Common myeloid progenitor, CD34-positive (primary cell): Measurements from ENCODE around the gene DNAI1.

Source experiments
- CTCF ChIA-PET: fragments of 350-600 bp; sonication (Branson Sonifier 250); formaldehyde crosslinking; loops from one replicate; lab custom pipeline; 2021; ENCODE audit warnings: antibody characterized with exemption; lab: Charles Lee
- POLR2A ChIA-PET: fragments of 350-600 bp; sonication (Branson Sonifier 250); formaldehyde crosslinking; loops from one replicate; lab custom pipeline; 2021; ENCODE audit warnings: antibody characterized with exemption; lab: Charles Lee
- DNase-seq, 3 donors: peaks; one replicate each; pipeline versions ENCODE4 v3.0.0 to v3.0.0-alpha.2; 2013
- H3K27ac ChIP-seq, 2 experiments: 1 replicate in 1 of 2; 2 replicates in 1 of 2; pipeline ENCODE4 v1.7.0; 2013; ENCODE audit warnings: inconsistent platforms in 2 of 2, low read length in 2 of 2, mild to moderate bottlenecking in 2 of 2, low read depth in 1 of 2, moderate library complexity in 1 of 2; ENCODE audit not compliant: severe bottlenecking in 2 of 2, insufficient read depth in 1 of 2, poor library complexity in 1 of 2
- H3K27me3 ChIP-seq, 5 experiments: replicated peaks in 2 of 5; 1 replicate in 3 of 5; 2 replicates in 2 of 5; pipeline versions ENCODE4 v1.6.1 to v1.7.0; 2013; ENCODE audit warnings: low read length in 4 of 5, mild to moderate bottlenecking in 2 of 5, moderate library complexity in 2 of 5, inconsistent platforms in 1 of 5; ENCODE audit not compliant: insufficient read depth in 5 of 5, control insufficient read depth in 4 of 5
- H3K36me3 ChIP-seq, 4 experiments: 1 replicate in 2 of 4; 2 replicates in 2 of 4; pipeline versions ENCODE4 v1.6.1 to v1.7.0; 2013; ENCODE audit warnings: low read length in 3 of 4, control low read depth in 1 of 4, mild to moderate bottlenecking in 1 of 4; ENCODE audit not compliant: control insufficient read depth in 4 of 4, insufficient read depth in 4 of 4
- H3K4me1 ChIP-seq, 4 experiments: 1 replicate in 3 of 4; 2 replicates in 1 of 4; pipeline versions ENCODE4 v1.6.1 to v1.7.1; 2013; ENCODE audit warnings: low read length in 3 of 4, mild to moderate bottlenecking in 3 of 4, control low read depth in 1 of 4, inconsistent platforms in 1 of 4, moderate library complexity in 1 of 4; ENCODE audit not compliant: control insufficient read depth in 4 of 4, insufficient read depth in 4 of 4; ENCODE audit errors: control extremely low read depth in 1 of 4
- H3K4me3 ChIP-seq, 7 experiments: 1 replicate in 4 of 7; 2 replicates in 3 of 7; pipeline versions ENCODE4 v1.5.1 to v1.7.0; 2013; ENCODE audit warnings: mild to moderate bottlenecking in 7 of 7, low read length in 6 of 7, moderate library complexity in 6 of 7, inconsistent platforms in 2 of 7, low read depth in 2 of 7, control low read depth in 1 of 7; ENCODE audit not compliant: insufficient read depth in 4 of 7, control insufficient read depth in 1 of 7; ENCODE audit errors: extremely low read depth in 1 of 7
- H3K9me3 ChIP-seq, 5 experiments: 1 replicate in 4 of 5; 2 replicates in 1 of 5; pipeline versions ENCODE4 v1.6.1 to v1.7.1; 2013; ENCODE audit warnings: low read length in 4 of 5, mild to moderate bottlenecking in 2 of 5, inconsistent platforms in 1 of 5, low read depth in 1 of 5, moderate library complexity in 1 of 5; ENCODE audit not compliant: control insufficient read depth in 4 of 5, insufficient read depth in 2 of 5; ENCODE audit errors: control extremely low read depth in 1 of 5
- whole genome bisulfite sequencing: methylation state at CpG from one replicate; pipeline ENCODE4 v1.1.5; 2013; ENCODE audit not compliant: insufficient coverage; 5-methylcytosine and 5-hydroxymethylcytosine counted together

DNAI1 gene

DNA sequence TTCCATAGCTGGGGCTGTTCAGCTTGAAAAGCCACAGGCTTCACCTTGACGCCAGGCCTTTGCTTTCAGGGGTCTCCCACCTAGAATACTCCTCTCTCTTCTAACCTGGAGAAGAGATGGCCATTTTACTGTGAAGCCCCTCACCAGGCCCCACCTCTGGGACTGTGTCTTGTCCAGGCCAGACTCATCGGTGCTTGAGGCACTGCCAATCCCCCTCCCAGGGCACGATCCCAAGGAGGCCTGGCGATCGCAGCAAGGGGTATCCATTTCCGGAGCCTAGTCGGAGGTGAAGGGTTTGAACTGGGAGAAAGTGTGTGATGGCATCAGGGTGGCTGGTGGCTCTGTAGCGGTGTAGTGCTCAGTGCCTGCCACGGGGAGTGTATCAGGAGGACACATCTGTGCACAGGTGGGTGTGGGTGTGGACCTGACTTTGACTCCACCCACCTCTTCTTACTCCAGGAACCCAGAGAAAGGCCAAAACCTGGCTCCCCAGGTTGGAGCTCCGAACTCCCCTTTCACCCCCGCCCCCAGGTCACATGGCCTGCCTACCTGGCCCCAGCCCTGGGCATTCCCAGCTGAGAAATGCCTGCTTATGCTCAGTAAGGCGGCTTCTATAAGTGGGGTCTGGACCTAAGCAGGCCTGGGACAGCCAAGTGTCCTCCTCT lies 91.5 kb downstream of the DNAI1 start:
- H3K36me3 ChIP-seq = no peaks in the 10 kb centered on the region
- ChIA-PET CTCF (interaction anchor here (0.6 to 6.7 kb wide), 5 partner anchors 10 to 86 kb away, joined by 3 to 57 read pairs (median 3); no protein-coding TSS in a partner anchor), POLR2A (no interaction called here)
- no peaks in the 10 kb centered on the region for H3K9me3 ChIP-seq
- H3K27ac ChIP-seq = no peak overlapping the region
- WGBS = 90% methylated on average over 11 of the region's 12 CpGs
- no peak for DNase-seq
- peaks cover 0 to 12% (median 8%) of the 10 kb centered on the region in 5 experiments for H3K27me3 ChIP-seq
- H3K4me3 ChIP-seq = no peak overlapping the region
- no peaks in the 10 kb centered on the region for H3K4me1 ChIP-seq

DNA sequence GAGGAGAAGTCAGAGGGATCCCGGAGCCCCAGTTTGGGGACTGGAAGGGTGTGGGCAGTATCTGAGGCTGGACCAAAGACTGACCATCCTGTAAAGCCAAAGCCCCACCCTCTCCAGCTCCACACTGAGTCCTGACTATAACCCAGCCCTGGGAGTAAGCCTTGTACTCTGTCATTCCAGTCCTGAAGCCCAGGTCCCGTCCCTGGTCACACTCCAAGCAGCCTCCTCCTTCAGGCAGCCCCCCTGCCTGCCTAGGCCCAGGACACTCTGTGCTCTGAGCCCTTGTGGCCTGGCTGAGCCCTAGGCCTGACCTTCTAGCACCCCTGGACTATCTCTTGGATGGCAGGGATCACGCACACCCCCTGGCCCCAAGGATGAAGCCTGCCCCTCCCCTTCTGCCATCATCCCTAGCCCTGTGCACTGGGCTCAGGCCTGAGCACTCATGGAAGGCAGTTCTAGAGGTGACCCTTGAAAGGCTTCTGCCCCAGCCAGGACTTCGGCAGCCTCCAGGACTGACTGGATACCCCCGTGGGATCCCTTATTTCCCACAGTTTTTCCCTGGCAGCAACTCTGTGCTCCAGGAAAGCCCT lies 92.2 kb downstream of the DNAI1 start:
- no peaks in the 10 kb centered on the region for H3K9me3 ChIP-seq
- H3K27ac ChIP-seq = no peak overlapping the region
- H3K4me1 ChIP-seq = no peaks in the 10 kb centered on the region
- no peaks in the 10 kb centered on the region for H3K36me3 ChIP-seq
- 98% methylated on average over 4 of the region's 5 CpGs for WGBS
- POLR2A ChIA-PET = no interaction called here
- no peak overlapping the region for H3K4me3 ChIP-seq
- CTCF ChIA-PET = interaction anchor here (0.6 to 6.7 kb wide), 4 partner anchors 42 to 85 kb away, joined by 3 to 57 read pairs (median 28); no protein-coding TSS in a partner anchor
- DNase-seq = no peak
- H3K27me3 ChIP-seq = peaks cover 0 to 8% (median 6%) of the 10 kb centered on the region in 5 experiments

DNA sequence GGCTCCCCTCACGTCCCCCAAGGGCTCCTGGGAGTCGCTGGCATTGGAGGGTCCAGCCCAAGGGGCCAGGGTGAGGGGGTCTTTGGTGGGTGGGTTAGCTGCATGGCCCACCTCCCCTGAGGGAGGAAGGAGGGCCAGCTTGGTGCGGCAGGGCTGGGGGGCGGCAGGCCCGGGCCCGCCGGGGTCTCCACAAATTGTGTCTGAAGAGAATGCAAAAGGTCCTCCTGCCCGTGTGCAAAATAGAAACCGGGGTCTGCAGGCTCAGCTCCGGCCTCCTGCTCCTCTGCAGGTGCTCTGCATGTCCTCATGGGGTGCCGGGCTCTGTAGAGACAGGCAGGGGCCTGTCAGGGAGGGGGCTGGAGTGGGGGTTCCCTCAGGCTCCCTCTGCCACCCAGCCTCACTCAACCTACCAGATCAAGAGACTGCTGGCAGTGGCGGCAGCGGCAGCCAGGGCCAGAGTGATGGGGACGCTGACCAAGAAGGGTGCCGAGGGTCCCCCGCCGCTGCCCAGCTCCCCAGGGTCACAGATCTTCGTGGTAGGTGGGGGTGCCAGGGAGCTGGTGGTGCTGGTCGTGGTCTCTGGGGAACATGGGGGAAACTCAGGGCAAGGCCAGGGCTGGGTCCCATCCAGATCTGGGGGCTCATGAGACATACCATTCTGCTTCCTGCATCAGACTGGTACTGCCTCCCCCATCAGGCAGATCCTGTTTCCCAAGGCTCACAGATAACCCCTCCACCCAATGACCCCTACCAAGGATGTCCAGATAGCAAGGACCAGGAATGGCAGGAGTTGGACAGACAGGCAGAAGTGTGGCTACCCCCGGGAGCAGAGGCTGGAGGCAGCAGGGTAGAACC lies 93.4 kb downstream of the DNAI1 start:
- H3K4me1 ChIP-seq = no peaks in the 10 kb centered on the region
- 96% methylated on average over 17 of the region's 20 CpGs for WGBS
- POLR2A ChIA-PET = no interaction called here

DNA sequence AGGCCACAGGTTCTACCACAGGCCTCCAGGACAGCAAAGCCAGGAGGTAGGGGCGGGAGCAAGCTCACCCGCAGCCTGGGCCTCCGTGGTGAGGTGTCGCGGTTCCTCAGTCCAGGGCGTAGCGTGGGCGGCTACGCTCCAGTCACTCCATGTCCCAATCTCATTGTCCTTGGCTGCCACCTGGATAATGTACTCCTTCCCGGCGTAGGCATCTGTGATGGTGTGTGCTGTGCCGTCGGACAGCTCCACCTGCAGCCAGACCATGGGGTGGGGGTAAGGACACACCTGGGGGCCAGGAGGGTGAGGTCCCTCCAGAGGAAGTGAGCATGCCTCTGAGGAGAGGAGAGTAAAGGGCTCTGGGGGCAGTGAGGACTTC lies 94.0 kb downstream of the DNAI1 start:
- Histone ChIP-seq H3K9me3 (no peaks in the 10 kb centered on the region), H3K36me3 (no peaks in the 10 kb centered on the region), H3K27ac (no peak overlapping the region), H3K27me3 (peaks cover 0 to 11% (median 9%) of the 10 kb centered on the region in 5 experiments), H3K4me1 (no peaks in the 10 kb centered on the region), H3K4me3 (no peak overlapping the region)
- 97% methylated on average over 13 of the region's 13 CpGs for WGBS
- DNase-seq = no peak
- CTCF ChIA-PET = interaction anchor here (6.7 kb wide), 1 partner anchor 40 kb away, joined by 57 read pairs; no protein-coding TSS in a partner anchor
- POLR2A ChIA-PET = no interaction called here

More for the DNA sequence above, 93.4 kb downstream of the DNAI1 start:
- Histone ChIP-seq H3K36me3 (no peaks in the 10 kb centered on the region), H3K27me3 (peaks cover 0 to 9% (median 7%) of the 10 kb centered on the region in 5 experiments), H3K4me3 (no peak overlapping the region), H3K9me3 (no peaks in the 10 kb centered on the region), H3K27ac (no peak overlapping the region)
- DNase-seq = no peak
- CTCF ChIA-PET = interaction anchor here (1.2 to 6.7 kb wide), 2 partner anchors 41 to 50 kb away, joined by 3 to 57 read pairs; no protein-coding TSS in a partner anchor

DNA sequence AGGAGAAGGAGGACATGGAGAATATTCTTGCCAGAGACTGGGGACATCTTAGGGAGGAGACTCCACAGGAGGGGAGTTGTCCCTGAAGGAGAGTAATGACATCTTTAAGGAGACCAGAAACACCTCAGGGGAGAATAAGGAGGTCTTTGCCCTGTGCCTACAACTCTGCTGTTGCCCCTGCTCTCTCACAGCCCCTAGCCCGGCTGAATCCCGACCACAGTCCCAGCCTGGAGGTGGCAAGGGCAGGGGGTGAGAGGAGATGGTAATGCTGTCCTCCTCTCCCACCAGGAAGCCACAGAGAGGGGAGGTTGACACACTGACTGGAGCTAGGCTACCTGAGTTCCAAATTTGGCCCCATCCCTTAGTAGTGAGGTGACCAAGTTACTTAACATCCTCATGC lies 94.4 kb downstream of the DNAI1 start:
- CTCF ChIA-PET = interaction anchor here (0.8 to 6.7 kb wide), 2 partner anchors 8 to 40 kb away, joined by 3 to 57 read pairs; no protein-coding TSS in a partner anchor

DNA sequence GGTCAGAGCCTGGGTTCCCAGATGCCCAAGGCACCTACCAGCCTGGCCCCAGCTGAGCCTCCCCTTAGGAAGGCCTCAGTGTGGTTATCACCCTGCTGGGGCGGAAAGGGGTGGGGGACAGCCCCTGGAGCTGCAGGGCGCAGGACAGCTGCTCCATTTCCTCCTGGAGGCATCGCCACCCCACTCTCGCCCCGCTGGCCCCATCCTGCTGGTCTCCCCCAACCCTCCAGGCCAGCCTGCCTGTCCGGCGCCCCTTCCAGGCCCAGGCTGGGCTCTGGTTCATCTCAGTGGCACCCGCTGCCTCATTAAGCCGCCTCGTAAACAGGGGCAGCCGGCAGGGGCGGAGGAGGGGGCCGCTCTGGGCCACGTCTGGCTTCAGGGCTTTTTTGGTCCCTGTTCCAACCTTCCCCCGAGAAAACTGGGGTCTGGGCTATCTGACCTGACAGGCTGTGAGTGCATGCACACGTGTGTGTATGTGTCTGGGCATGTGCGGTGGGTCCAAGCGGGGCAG lies 95.0 kb downstream of the DNAI1 start:
- Histone ChIP-seq H3K36me3 (no peaks in the 10 kb centered on the region), H3K9me3 (no peaks in the 10 kb centered on the region), H3K4me1 (no peaks in the 10 kb centered on the region), H3K4me3 (no peak overlapping the region), H3K27ac (no peak overlapping the region), H3K27me3 (peaks cover 0 to 19% (median 15%) of the 10 kb centered on the region in 5 experiments)
- WGBS = 86% methylated on average over 12 of the region's 18 CpGs
- DNase-seq = no peak
- CTCF ChIA-PET = interaction anchor here (0.8 kb wide), 1 partner anchor 9 kb away, joined by 3 read pairs; no protein-coding TSS in a partner anchor
- POLR2A ChIA-PET = no interaction called here

More for the DNA sequence above, 94.4 kb downstream of the DNAI1 start:
- Histone ChIP-seq H3K4me3 (no peak overlapping the region), H3K4me1 (no peaks in the 10 kb centered on the region), H3K9me3 (no peaks in the 10 kb centered on the region), H3K27me3 (peaks cover 0 to 14% (median 10%) of the 10 kb centered on the region in 5 experiments), H3K27ac (no peak overlapping the region), H3K36me3 (no peaks in the 10 kb centered on the region)
- DNase-seq = no peak
- WGBS = no CpG with 5 or more reads among the region's 2 CpGs
- POLR2A ChIA-PET = no interaction called here
